HCT116 (cell line): ENCODE measurements around the gene SH3PXD2A. TPM values are rescaled to one million over a fixed set of nuclear protein-coding genes. Genes with fewer than 3 reads are reported as not detected.

Experiments used
- ATAC-seq: fragments of 200-7000 bp; cut with Tn5 transposase; 2 replicates; pipeline ENCODE4 v1.9.1; 2020; ENCODE audit warnings: mild to moderate bottlenecking, moderate library complexity
- BruUV-seq: library from RNA; stranded (reverse); fragments of 400-500 nt; replicated peaks from 2 replicates; lab custom pipeline; 2021; lab: Mats Ljungman, UMichigan
- CTCF ChIA-PET: fragments of 300-600 bp; sonication (Branson Sonifier 250); formaldehyde crosslinking; loops from one replicate; lab custom pipeline; 2021; ENCODE audit warnings: antibody characterized with exemption; lab: Charles Lee
- POLR2A ChIA-PET: fragments of 300-600, 350-600 bp; sonication (Branson Sonifier 250); formaldehyde crosslinking; loops from one replicate; lab custom pipeline; 2021; ENCODE audit warnings: antibody characterized with exemption; lab: Charles Lee
- RAD21 ChIA-PET, 2 experiments: fragments of 300-600 bp; sonication (Branson Sonifier 250); formaldehyde crosslinking; loops; one replicate each; lab custom pipeline; 2023; ENCODE audit warnings: low total read pairs in 2 of 2; ENCODE audit not compliant: uncharacterized antibody in 2 of 2, unreplicated experiment in 2 of 2, low non-redundant PET in 1 of 2; lab: Charles Lee
- DNase-seq: peaks from one replicate; pipeline ENCODE4 v3.0.0-alpha.2; 2010; ENCODE audit warnings: low read depth, low spot score
- H2AFZ ChIP-seq: fragments of 200-600 bp; shearing (Covaris generic), sonication (generic); 2 replicates; pipeline ENCODE4 v1.6.1; 2017; ENCODE audit warnings: low read depth, mixed run types, mixed read lengths, antibody characterized with exemption, low read length; ENCODE audit not compliant: poor library complexity, severe bottlenecking
- H3K27ac ChIP-seq: 2 replicates; pipeline ENCODE4 v1.5.1; 2012; ENCODE audit warnings: low read depth, low read length
- H3K27me3 ChIP-seq: fragments of 200-600 bp; sonication (generic); 2 replicates; pipeline ENCODE4 v1.6.1; 2016; ENCODE audit warnings: mixed run types, low read length, mixed read lengths; ENCODE audit not compliant: insufficient read depth
- H3K36me3 ChIP-seq, 2 experiments: fragments of 200-500 bp in 1 of 2; fragments of 200-600 bp in 1 of 2; sonication (Bioruptor generic) in 1 of 2; sonication (generic) in 1 of 2; 2 replicates each; pipeline versions ENCODE4 v1.5.1 to v1.6.1; 2014 to 2016; ENCODE audit warnings: low read length in 2 of 2, inconsistent platforms in 1 of 2, mixed read lengths in 1 of 2, mixed run types in 1 of 2; ENCODE audit not compliant: insufficient read depth in 2 of 2, control insufficient read depth in 1 of 2
- H3K4me1 ChIP-seq, 2 experiments: fragments of 200-600 bp in 1 of 2; sonication (generic) in 1 of 2; 2 replicates each; pipeline versions ENCODE4 v1.5.1 to v1.6.1; 2012 to 2017; ENCODE audit warnings: low read length in 2 of 2, inconsistent platforms in 1 of 2, mild to moderate bottlenecking in 1 of 2, mixed read lengths in 1 of 2, mixed run types in 1 of 2, moderate library complexity in 1 of 2; ENCODE audit not compliant: insufficient read depth in 2 of 2, control insufficient read depth in 1 of 2
- H3K4me2 ChIP-seq: fragments of 200-600 bp; sonication (generic); 2 replicates; pipeline ENCODE4 v1.6.1; 2017; ENCODE audit warnings: mixed run types, low read length, mixed read lengths
- H3K4me3 ChIP-seq, 2 experiments: fragments of 200-600 bp in 1 of 2; sonication (generic) in 1 of 2; replicated peaks in 1 of 2; 2 replicates each; pipeline ENCODE4 v1.5.1; 2011 to 2016; ENCODE audit warnings: low read length in 2 of 2, control low read depth in 1 of 2, low read depth in 1 of 2, mild to moderate bottlenecking in 1 of 2, mixed read lengths in 1 of 2, mixed run types in 1 of 2
- H3K79me2 ChIP-seq: fragments of 200-600 bp; sonication (generic); 2 replicates; pipeline ENCODE4 v1.6.1; 2017; ENCODE audit warnings: mild to moderate bottlenecking, mixed run types, low read length, moderate library complexity, mixed read lengths; ENCODE audit not compliant: insufficient read depth
- H3K9ac ChIP-seq: fragments of 200-600 bp; sonication (generic); 2 replicates; pipeline ENCODE4 v1.6.1; 2016; ENCODE audit warnings: low read length, mixed read lengths
- H3K9me2 ChIP-seq: fragments of 200-600 bp; sonication (generic), shearing (Covaris generic); 2 replicates; pipeline ENCODE4 v1.6.1; 2017; ENCODE audit warnings: mixed run types, mild to moderate bottlenecking, moderate library complexity; ENCODE audit not compliant: insufficient read depth
- H3K9me3 ChIP-seq, 2 experiments: fragments of 200-500 bp in 1 of 2; fragments of 200-600 bp in 1 of 2; sonication (Bioruptor generic) in 1 of 2; sonication (generic) in 1 of 2; 2 replicates each; pipeline ENCODE4 v1.6.1; 2014 to 2017; ENCODE audit warnings: low read length in 2 of 2, mixed read lengths in 2 of 2, inconsistent platforms in 1 of 2, low read depth in 1 of 2, mild to moderate bottlenecking in 1 of 2, mixed run types in 1 of 2, moderate library complexity in 1 of 2; ENCODE audit not compliant: control insufficient read depth in 1 of 2, insufficient read depth in 1 of 2
- H4K20me1 ChIP-seq: fragments of 200-600 bp; sonication (generic), shearing (Covaris generic); 2 replicates; pipeline ENCODE4 v1.6.1; 2017; ENCODE audit warnings: mixed run types, mild to moderate bottlenecking, moderate library complexity; ENCODE audit not compliant: insufficient read depth
- CEBPB ChIP-seq: IDR thresholded peaks from 2 replicates; pipeline ENCODE4 v1.6.1; 2012; ENCODE audit warnings: low read depth
- EZH2 ChIP-seq: fragments of 200-600 bp; sonication (generic); IDR thresholded peaks from 2 replicates; pipeline ENCODE4 v1.6.1; 2017; ENCODE audit warnings: antibody characterized with exemption, mixed run types
- JUND ChIP-seq: IDR thresholded peaks from 2 replicates; pipeline ENCODE4 v1.6.1; 2012
- RAD21 ChIP-seq: IDR thresholded peaks from 2 replicates; pipeline ENCODE4 v1.6.1; 2012; ENCODE audit warnings: low read depth, mild to moderate bottlenecking
- SP1 ChIP-seq: IDR thresholded peaks from 2 replicates; pipeline ENCODE4 v1.6.1; 2012; ENCODE audit warnings: low read depth
- SRF ChIP-seq: IDR thresholded peaks from 2 replicates; pipeline ENCODE4 v1.6.1; 2012; ENCODE audit warnings: low read depth
- YY1 ChIP-seq: IDR thresholded peaks from 2 replicates; pipeline ENCODE4 v1.6.1; 2011; ENCODE audit warnings: low read length, low read depth, moderate library complexity, mild to moderate bottlenecking; ENCODE audit not compliant: insufficient replicate concordance; ENCODE audit errors: extremely low read depth
- ZFX ChIP-seq: fragments of 450-650 bp; IDR thresholded peaks from 2 replicates; pipeline ENCODE4 v1.6.1; 2017
- ZNF274 ChIP-seq: fragments of 200-500 bp; sonication (Bioruptor generic); IDR thresholded peaks from 2 replicates; pipeline ENCODE4 v1.6.1; 2014; ENCODE audit warnings: mild to moderate bottlenecking, low read depth, low read length, inconsistent platforms
- intact Hi-C: fragments of 100-400 bp; cut with micrococcal nuclease; formaldehyde crosslinking; loops from 2 replicates; pipeline ENCODE4 v1.10.0; 2022
- total RNA-seq: library from RNA; stranded (reverse); gene quantifications from one replicate; pipeline ENCODE4 v1.2.1, GENCODE V29; 2021; ENCODE audit not compliant: unreplicated experiment
- TF ChIP-seq, protein P1 (sequence below): IDR thresholded peaks from 2 replicates; pipeline ENCODE4 v1.6.1; 2011; ENCODE audit warnings: mild to moderate bottlenecking, low read length, moderate library complexity; ENCODE audit not compliant: insufficient replicate concordance; ENCODE audit errors: extremely low read depth
- TF ChIP-seq, protein P2 (sequence below): IDR thresholded peaks from 2 replicates; pipeline ENCODE4 v1.6.1; 2012

Gene SH3PXD2A
- total RNA-seq, 1 experiment from 2014 or later = 8.7 TPM

DNA sequence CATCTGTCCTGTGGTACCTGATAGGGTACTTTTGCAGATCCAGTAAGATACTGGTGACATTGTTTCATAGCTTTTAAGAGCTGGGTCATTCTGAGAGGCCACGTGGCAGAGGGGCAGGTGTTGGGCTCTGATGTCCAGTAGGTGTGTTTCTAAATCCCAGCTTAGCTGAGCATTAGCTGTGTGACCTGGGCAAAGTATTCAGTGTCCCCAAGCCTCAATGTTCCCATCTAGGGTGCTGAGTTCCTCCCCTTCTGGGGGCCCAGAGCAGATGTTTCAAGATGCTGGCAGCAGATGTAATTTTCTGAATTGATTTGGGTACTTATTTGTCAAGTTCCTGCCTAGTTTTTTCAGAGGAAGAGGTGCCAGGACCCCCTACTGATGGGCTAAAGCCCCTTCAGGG is 309.0 kb downstream of the SH3PXD2A start:
- ChIA-PET CTCF (interaction anchor here (4.0 kb wide), 1 partner anchor 18 kb away, joined by 19 read pairs; no protein-coding TSS in a partner anchor), RAD21 (no interaction called here), POLR2A (no interaction called here)
- Histone ChIP-seq H3K9me3 (no peaks in the 10 kb centered on the region), H3K4me1 (peaks cover 8 to 35% of the 10 kb centered on the region in 2 experiments; a peak in 3 of 4 replicates), H3K4me3 (no peak overlapping the region), H3K79me2 (no peaks in the 10 kb centered on the region), H2AFZ (no peak overlapping the region), H3K9me2 (no peaks in the 10 kb centered on the region), H4K20me1 (no peaks in the 10 kb centered on the region), H3K27me3 (no peaks in the 10 kb centered on the region), H3K36me3 (no peaks in the 10 kb centered on the region), H3K4me2 (no peak overlapping the region), H3K27ac (no peak overlapping the region), H3K9ac (no peak overlapping the region)
- DNase-seq (no peak), ATAC-seq (no peak)
- intact Hi-C loops = no loop called here
- no TSS peak for BruUV-seq
- TF ChIP-seq, protein P1, sequence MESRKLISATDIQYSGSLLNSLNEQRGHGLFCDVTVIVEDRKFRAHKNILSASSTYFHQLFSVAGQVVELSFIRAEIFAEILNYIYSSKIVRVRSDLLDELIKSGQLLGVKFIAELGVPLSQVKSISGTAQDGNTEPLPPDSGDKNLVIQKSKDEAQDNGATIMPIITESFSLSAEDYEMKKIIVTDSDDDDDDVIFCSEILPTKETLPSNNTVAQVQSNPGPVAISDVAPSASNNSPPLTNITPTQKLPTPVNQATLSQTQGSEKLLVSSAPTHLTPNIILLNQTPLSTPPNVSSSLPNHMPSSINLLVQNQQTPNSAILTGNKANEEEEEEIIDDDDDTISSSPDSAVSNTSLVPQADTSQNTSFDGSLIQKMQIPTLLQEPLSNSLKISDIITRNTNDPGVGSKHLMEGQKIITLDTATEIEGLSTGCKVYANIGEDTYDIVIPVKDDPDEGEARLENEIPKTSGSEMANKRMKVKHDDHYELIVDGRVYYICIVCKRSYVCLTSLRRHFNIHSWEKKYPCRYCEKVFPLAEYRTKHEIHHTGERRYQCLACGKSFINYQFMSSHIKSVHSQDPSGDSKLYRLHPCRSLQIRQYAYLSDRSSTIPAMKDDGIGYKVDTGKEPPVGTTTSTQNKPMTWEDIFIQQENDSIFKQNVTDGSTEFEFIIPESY = no peak
- TF ChIP-seq, protein P2, sequence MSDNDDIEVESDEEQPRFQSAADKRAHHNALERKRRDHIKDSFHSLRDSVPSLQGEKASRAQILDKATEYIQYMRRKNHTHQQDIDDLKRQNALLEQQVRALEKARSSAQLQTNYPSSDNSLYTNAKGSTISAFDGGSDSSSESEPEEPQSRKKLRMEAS = no peak
- TF ChIP-seq SP1 (no peak), YY1 (no peak), JUND (no peak), ZFX (no peak), EZH2 (no peak), CEBPB (no peak), SRF (no peak), ZNF274 (no peak), RAD21 (no peak)
